Common myeloid progenitor, CD34-positive (primary cell): Measurements from ENCODE around the gene ANKRD40.

Experiments
- CTCF ChIA-PET: fragments of 350-600 bp; sonication (Branson Sonifier 250); formaldehyde crosslinking; loops from one replicate; lab custom pipeline; 2021; ENCODE audit warnings: antibody characterized with exemption; lab: Charles Lee
- POLR2A ChIA-PET: fragments of 350-600 bp; sonication (Branson Sonifier 250); formaldehyde crosslinking; loops from one replicate; lab custom pipeline; 2021; ENCODE audit warnings: antibody characterized with exemption; lab: Charles Lee
- DNase-seq, 3 donors: peaks; one replicate each; pipeline versions ENCODE4 v3.0.0 to v3.0.0-alpha.2; 2013
- H3K27ac ChIP-seq, 2 experiments: 1 replicate in 1 of 2; 2 replicates in 1 of 2; pipeline ENCODE4 v1.7.0; 2013; ENCODE audit warnings: inconsistent platforms in 2 of 2, low read length in 2 of 2, mild to moderate bottlenecking in 2 of 2, low read depth in 1 of 2, moderate library complexity in 1 of 2; ENCODE audit not compliant: severe bottlenecking in 2 of 2, insufficient read depth in 1 of 2, poor library complexity in 1 of 2
- H3K27me3 ChIP-seq, 5 experiments: replicated peaks in 2 of 5; 1 replicate in 3 of 5; 2 replicates in 2 of 5; pipeline versions ENCODE4 v1.6.1 to v1.7.0; 2013; ENCODE audit warnings: low read length in 4 of 5, mild to moderate bottlenecking in 2 of 5, moderate library complexity in 2 of 5, inconsistent platforms in 1 of 5; ENCODE audit not compliant: insufficient read depth in 5 of 5, control insufficient read depth in 4 of 5
- H3K36me3 ChIP-seq, 4 experiments: 1 replicate in 2 of 4; 2 replicates in 2 of 4; pipeline versions ENCODE4 v1.6.1 to v1.7.0; 2013; ENCODE audit warnings: low read length in 3 of 4, control low read depth in 1 of 4, mild to moderate bottlenecking in 1 of 4; ENCODE audit not compliant: control insufficient read depth in 4 of 4, insufficient read depth in 4 of 4
- H3K4me1 ChIP-seq, 4 experiments: 1 replicate in 3 of 4; 2 replicates in 1 of 4; pipeline versions ENCODE4 v1.6.1 to v1.7.1; 2013; ENCODE audit warnings: low read length in 3 of 4, mild to moderate bottlenecking in 3 of 4, control low read depth in 1 of 4, inconsistent platforms in 1 of 4, moderate library complexity in 1 of 4; ENCODE audit not compliant: control insufficient read depth in 4 of 4, insufficient read depth in 4 of 4; ENCODE audit errors: control extremely low read depth in 1 of 4
- H3K4me3 ChIP-seq, 7 experiments: 1 replicate in 4 of 7; 2 replicates in 3 of 7; pipeline versions ENCODE4 v1.5.1 to v1.7.0; 2013; ENCODE audit warnings: mild to moderate bottlenecking in 7 of 7, low read length in 6 of 7, moderate library complexity in 6 of 7, inconsistent platforms in 2 of 7, low read depth in 2 of 7, control low read depth in 1 of 7; ENCODE audit not compliant: insufficient read depth in 4 of 7, control insufficient read depth in 1 of 7; ENCODE audit errors: extremely low read depth in 1 of 7
- H3K9me3 ChIP-seq, 5 experiments: 1 replicate in 4 of 5; 2 replicates in 1 of 5; pipeline versions ENCODE4 v1.6.1 to v1.7.1; 2013; ENCODE audit warnings: low read length in 4 of 5, mild to moderate bottlenecking in 2 of 5, inconsistent platforms in 1 of 5, low read depth in 1 of 5, moderate library complexity in 1 of 5; ENCODE audit not compliant: control insufficient read depth in 4 of 5, insufficient read depth in 2 of 5; ENCODE audit errors: control extremely low read depth in 1 of 5
- WGBS: methylation state at CpG from one replicate; pipeline ENCODE4 v1.1.5; 2013; ENCODE audit not compliant: insufficient coverage; 5-methylcytosine and 5-hydroxymethylcytosine counted together

Gene ANKRD40

GRCh38 chr17:50662632-50663225, 45.0 kb downstream of the ANKRD40 start:
- DNase-seq = no peak
- H3K27ac ChIP-seq = no peak overlapping the region
- CTCF ChIA-PET = interaction anchor here (0.9 to 3.0 kb wide), 5 partner anchors 15 to 116 kb away, joined by 3 to 18 read pairs (median 5); partner anchors contain the start of gene SPATA20

DNA sequence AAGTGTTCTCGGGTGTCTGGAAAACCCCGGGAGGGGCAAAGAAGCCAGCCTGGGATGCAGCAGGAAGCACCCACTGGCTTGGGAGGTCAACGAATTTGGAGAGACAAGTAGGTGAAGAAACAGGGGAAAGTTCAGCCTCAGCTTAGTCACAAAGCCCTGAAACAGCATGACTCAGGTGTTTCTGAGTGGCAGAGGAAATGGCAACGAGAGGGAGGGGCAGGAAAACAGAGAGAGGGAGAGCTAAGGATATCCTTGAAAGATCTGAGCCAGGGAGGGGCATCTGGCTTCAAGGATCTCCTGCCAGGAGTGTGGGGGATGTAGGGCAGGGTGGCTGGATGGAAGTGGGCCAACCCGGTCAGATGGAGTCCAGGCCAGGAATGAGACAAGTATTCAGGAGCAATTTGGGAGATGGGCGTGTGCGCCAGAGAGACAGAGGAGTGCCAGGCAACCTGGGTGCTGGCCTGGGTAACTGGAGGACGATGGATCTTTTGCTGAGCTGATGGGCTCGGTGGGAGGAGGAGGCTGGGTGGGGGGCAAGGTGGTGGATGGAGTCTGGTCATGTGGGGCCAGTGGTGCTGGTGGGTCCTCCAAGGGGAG, 45.8 kb downstream of the ANKRD40 start:
- peaks cover 0 to 48% (median 26%) of the 10 kb centered on the region in 4 experiments for H3K4me1 ChIP-seq
- no peaks in the 10 kb centered on the region for H3K36me3 ChIP-seq
- ChIA-PET POLR2A (interaction anchor here (0.9 kb wide), 1 partner anchor 21 kb away, joined by 3 read pairs; no protein-coding TSS in a partner anchor), CTCF (interaction anchor here (0.9 to 3.0 kb wide), 12 partner anchors 8 to 156 kb away, joined by 3 to 18 read pairs (median 6); partner anchors contain the start of gene SPATA20)
- peak overlapping the region in 1 of 2 experiments; percentile 52 for H3K27ac ChIP-seq
- no peaks in the 10 kb centered on the region for H3K9me3 ChIP-seq
- H3K4me3 ChIP-seq = peak overlapping the region in 3 of 7 experiments; percentile 0 to 45 (median 26)
- peak; percentile 72 to 89 (median 88) for DNase-seq
- WGBS = 36% methylated on average over 9 of the region's 9 CpGs
- no peaks in the 10 kb centered on the region for H3K27me3 ChIP-seq

More at GRCh38 chr17:50662632-50663225, 45.0 kb downstream of the ANKRD40 start:
- Histone ChIP-seq H3K27me3 (no peaks in the 10 kb centered on the region), H3K4me3 (no peak overlapping the region), H3K4me1 (peaks cover 0 to 48% (median 26%) of the 10 kb centered on the region in 4 experiments), H3K36me3 (no peaks in the 10 kb centered on the region), H3K9me3 (no peaks in the 10 kb centered on the region)
- 96% methylated on average over 8 of the region's 9 CpGs for WGBS
- POLR2A ChIA-PET = interaction anchor here (0.9 kb wide), 1 partner anchor 22 kb away, joined by 3 read pairs; no protein-coding TSS in a partner anchor

DNA sequence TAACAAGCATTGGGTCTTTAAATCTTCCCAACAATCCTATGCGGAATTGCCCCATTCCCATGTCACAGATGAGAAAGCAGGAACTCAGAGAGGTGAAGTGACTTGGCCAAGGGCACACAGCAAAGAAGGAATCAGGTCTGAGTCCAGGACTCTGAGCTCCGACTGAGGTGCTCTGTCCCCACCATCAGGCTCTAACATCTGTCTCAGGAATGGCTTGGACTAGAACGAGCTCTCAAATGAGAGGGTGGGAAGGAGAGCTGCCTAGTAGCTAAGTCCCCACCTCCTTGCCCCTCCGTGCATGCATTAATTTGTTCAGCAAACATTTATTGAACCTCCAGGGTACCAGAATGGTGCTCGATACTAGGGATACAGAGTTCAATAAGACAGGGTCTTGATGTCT, 46.4 kb downstream of the ANKRD40 start:
- ChIA-PET POLR2A (interaction anchor here (0.6 kb wide), 1 partner anchor 513 kb away, joined by 3 read pairs; no protein-coding TSS in a partner anchor), CTCF (interaction anchor here (1.1 to 3.0 kb wide), 14 partner anchors 9 to 155 kb away, joined by 3 to 18 read pairs (median 5); partner anchors contain the start of gene SPATA20)
- Histone ChIP-seq H3K27ac (peak overlapping the region in 1 of 2 experiments; percentile 52), H3K4me1 (peaks cover 0 to 48% (median 26%) of the 10 kb centered on the region in 4 experiments), H3K9me3 (no peaks in the 10 kb centered on the region), H3K27me3 (no peaks in the 10 kb centered on the region), H3K36me3 (no peaks in the 10 kb centered on the region), H3K4me3 (peak overlapping the region in 1 of 7 experiments; percentile 45)
- WGBS = 77% methylated on average over 4 of the region's 5 CpGs
- no peak for DNase-seq

GRCh38 chr17:50660887-50661345, 46.8 kb downstream of the ANKRD40 start:
- Histone ChIP-seq H3K27me3 (no peaks in the 10 kb centered on the region), H3K9me3 (no peaks in the 10 kb centered on the region), H3K4me3 (peak overlapping the region in 2 of 7 experiments; percentile 16 to 18), H3K4me1 (peaks cover 0 to 48% (median 26%) of the 10 kb centered on the region in 4 experiments), H3K36me3 (no peaks in the 10 kb centered on the region), H3K27ac (no peak overlapping the region)
- POLR2A ChIA-PET = interaction anchor here (0.6 kb wide), 1 partner anchor 514 kb away, joined by 3 read pairs; no protein-coding TSS in a partner anchor
- no peak for DNase-seq
- CTCF ChIA-PET = interaction anchor here (0.8 to 3.0 kb wide), 16 partner anchors 9 to 158 kb away, joined by 3 to 18 read pairs (median 5); partner anchors contain the start of gene SPATA20
- 67% methylated on average over 10 of the region's 10 CpGs for WGBS

- Histone ChIP-seq H3K27me3 (no peaks in the 10 kb centered on the region), H3K4me3 (peak overlapping the region in 1 of 7 experiments; percentile 18), H3K9me3 (no peaks in the 10 kb centered on the region), H3K27ac (no peak overlapping the region), H3K4me1 (peaks cover 0 to 48% (median 26%) of the 10 kb centered on the region in 4 experiments), H3K36me3 (no peaks in the 10 kb centered on the region)
- ChIA-PET CTCF (interaction anchor here (0.7 to 3.0 kb wide), 16 partner anchors 8 to 157 kb away, joined by 3 to 18 read pairs (median 4); partner anchors contain the start of gene SPATA20), POLR2A (no interaction called here)
- 62% methylated on average over 9 of the region's 11 CpGs for WGBS
- DNase-seq = no peak
These were observed 47.5 kb downstream of the ANKRD40 start for GRCh38 chr17:50660042-50660886.

DNA sequence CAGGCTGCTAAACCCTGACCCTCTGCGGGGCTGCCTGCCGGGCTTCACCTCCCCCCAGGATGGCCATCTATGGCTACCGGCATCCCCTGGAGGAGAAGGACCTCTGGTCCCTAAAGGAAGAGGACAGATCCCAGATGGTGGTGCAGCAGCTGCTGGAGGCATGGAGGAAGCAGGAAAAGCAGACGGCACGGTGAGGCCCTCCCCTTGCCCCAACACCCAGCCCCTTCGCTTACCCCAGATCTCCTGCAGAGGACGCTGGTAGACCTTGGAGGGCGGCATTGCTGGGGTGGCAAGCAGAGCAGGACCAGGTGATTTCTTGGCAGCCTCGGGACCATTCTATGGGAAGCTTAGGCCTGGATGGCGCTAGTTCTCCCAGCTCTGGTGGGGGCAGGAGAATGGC, 48.5 kb downstream of the ANKRD40 start:
- H3K4me1 ChIP-seq = peaks cover 0 to 44% (median 26%) of the 10 kb centered on the region in 4 experiments
- no peaks in the 10 kb centered on the region for H3K27me3 ChIP-seq
- no peak overlapping the region for H3K4me3 ChIP-seq
- POLR2A ChIA-PET = no interaction called here
- no peaks in the 10 kb centered on the region for H3K9me3 ChIP-seq
- CTCF ChIA-PET = interaction anchor here (0.7 to 1.4 kb wide), 3 partner anchors 11 to 22 kb away, joined by 3 to 4 read pairs (median 3); no protein-coding TSS in a partner anchor
- no peak for DNase-seq
- no peaks in the 10 kb centered on the region for H3K36me3 ChIP-seq
- 94% methylated on average over 7 of the region's 10 CpGs for WGBS
- no peak overlapping the region for H3K27ac ChIP-seq
